ENCODE results near the gene ELOVL1.

GRCh38 chr1:43321331-43321891 lies 46.4 kb downstream of the ELOVL1 start:
- TF ChIP-seq, protein P1, sequence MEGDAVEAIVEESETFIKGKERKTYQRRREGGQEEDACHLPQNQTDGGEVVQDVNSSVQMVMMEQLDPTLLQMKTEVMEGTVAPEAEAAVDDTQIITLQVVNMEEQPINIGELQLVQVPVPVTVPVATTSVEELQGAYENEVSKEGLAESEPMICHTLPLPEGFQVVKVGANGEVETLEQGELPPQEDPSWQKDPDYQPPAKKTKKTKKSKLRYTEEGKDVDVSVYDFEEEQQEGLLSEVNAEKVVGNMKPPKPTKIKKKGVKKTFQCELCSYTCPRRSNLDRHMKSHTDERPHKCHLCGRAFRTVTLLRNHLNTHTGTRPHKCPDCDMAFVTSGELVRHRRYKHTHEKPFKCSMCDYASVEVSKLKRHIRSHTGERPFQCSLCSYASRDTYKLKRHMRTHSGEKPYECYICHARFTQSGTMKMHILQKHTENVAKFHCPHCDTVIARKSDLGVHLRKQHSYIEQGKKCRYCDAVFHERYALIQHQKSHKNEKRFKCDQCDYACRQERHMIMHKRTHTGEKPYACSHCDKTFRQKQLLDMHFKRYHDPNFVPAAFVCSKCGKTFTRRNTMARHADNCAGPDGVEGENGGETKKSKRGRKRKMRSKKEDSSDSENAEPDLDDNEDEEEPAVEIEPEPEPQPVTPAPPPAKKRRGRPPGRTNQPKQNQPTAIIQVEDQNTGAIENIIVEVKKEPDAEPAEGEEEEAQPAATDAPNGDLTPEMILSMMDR (IDR thresholded peaks at IDR 0.05), result no peak
- TF ChIP-seq POLR2A (IDR thresholded peaks at IDR 0.05; ENCODE audit: low read depth), result no peak
- TF ChIP-seq EP300 (IDR thresholded peaks at IDR 0.05), result no peak
- no peak for TF ChIP-seq POLR2AphosphoS5 (IDR thresholded peaks at IDR 0.05)

Data from esophagus muscularis mucosa (tissue), 4 donors.